ENCODE results near the gene SPAG9. TPM values are rescaled to one million over a fixed set of nuclear protein-coding genes. Genes with fewer than 3 reads are reported as not detected.

Gene SPAG9
- polyA plus RNA-seq, 1 donor from 2014 or later: 201 TPM

DNA sequence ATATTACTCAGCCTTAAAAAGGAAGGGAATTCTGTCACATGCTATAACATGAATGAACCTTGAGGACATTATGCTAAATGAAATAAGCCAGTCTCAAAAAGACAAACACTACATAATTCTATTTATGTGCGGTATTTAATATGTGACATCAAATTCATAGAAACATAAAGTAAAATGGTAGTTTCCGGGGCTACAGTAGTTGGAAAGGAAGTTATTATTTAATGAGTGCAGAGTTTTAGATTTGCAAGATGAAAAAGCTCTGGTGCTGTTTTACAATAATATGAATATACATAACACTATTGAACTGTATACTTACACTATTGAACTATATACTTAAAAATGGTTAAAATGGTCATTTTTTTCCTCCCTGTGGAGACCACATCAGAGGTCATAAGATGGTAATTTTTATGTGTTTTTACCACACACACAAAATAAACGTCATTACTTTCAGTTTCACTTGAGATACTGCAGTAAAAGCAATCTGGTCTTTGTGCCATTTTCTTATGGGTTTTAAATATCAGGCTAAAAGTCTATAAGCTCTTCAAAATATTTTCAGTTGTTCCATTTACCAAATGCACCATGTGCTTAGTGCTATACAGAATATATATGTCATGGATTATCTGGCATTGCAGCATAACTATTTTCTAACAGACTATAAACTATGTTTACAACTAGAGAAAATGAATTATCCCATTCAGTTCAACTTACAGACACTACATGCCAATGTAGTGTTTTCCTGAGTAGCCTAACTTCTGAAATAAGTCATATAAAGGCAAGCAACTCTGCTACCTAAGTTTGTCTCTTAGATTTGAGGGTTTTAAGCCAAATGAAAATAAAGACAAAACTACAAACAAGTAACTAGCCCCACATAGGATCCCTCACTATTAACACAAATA, 90.9 kb downstream of the SPAG9 start:
- Histone ChIP-seq H3K4me2 (ENCODE audit: low read length) (no peak overlapping the region), H2AFZ (ENCODE audit: low read depth, low read length) (no peak overlapping the region), H3K79me2 (replicated peaks; ENCODE audit: insufficient read depth, low read length) (peaks cover 39% of the 10 kb centered on the region), H3K9me2 (ENCODE audit: insufficient read depth, low read length) (no peaks in the 10 kb centered on the region), H3K27ac (ENCODE audit: low read length) (no peak overlapping the region), H3K4me3 (ENCODE audit: low read length) (no peak overlapping the region), H3F3A (ENCODE audit: insufficient read depth, low read length, poor library complexity, severe bottlenecking) (no peaks in the 10 kb centered on the region), H3K9me3 (ENCODE audit: low read length) (no peaks in the 10 kb centered on the region), H3K9ac (ENCODE audit: low read length) (no peak overlapping the region), H3K36me3 (ENCODE audit: insufficient read depth, low read length) (peaks cover 9% of the 10 kb centered on the region), H4K20me1 (ENCODE audit: insufficient read depth) (no peaks in the 10 kb centered on the region), H3K27me3 (ENCODE audit: insufficient read depth, low read depth, low read length) (no peaks in the 10 kb centered on the region)
- no peak for TF ChIP-seq TAF1 (IDR thresholded peaks at IDR 0.05; ENCODE audit: low read depth)
- TF ChIP-seq POLR2AphosphoS5 (IDR thresholded peaks at IDR 0.05): no peak
- TF ChIP-seq, protein P1, sequence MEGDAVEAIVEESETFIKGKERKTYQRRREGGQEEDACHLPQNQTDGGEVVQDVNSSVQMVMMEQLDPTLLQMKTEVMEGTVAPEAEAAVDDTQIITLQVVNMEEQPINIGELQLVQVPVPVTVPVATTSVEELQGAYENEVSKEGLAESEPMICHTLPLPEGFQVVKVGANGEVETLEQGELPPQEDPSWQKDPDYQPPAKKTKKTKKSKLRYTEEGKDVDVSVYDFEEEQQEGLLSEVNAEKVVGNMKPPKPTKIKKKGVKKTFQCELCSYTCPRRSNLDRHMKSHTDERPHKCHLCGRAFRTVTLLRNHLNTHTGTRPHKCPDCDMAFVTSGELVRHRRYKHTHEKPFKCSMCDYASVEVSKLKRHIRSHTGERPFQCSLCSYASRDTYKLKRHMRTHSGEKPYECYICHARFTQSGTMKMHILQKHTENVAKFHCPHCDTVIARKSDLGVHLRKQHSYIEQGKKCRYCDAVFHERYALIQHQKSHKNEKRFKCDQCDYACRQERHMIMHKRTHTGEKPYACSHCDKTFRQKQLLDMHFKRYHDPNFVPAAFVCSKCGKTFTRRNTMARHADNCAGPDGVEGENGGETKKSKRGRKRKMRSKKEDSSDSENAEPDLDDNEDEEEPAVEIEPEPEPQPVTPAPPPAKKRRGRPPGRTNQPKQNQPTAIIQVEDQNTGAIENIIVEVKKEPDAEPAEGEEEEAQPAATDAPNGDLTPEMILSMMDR (IDR thresholded peaks at IDR 0.05; ENCODE audit: poor library complexity, severe bottlenecking): no peak
- no peak for TF ChIP-seq MXI1 (conservative IDR thresholded peaks at IDR 0.05; ENCODE audit: poor library complexity, severe bottlenecking)
- no peak for TF ChIP-seq EP300 (conservative IDR thresholded peaks at IDR 0.05; ENCODE audit: poor library complexity, severe bottlenecking)
- TF ChIP-seq EZH2 (IDR thresholded peaks at IDR 0.05; ENCODE audit: borderline replicate concordance, insufficient read depth, low read length, poor library complexity, severe bottlenecking): no peak
- TF ChIP-seq SMC3 (conservative IDR thresholded peaks at IDR 0.05; ENCODE audit: poor library complexity): no peak

GRCh38 chr17:51029142-51029541, 91.5 kb downstream of the SPAG9 start:
- Histone ChIP-seq H3F3A (ENCODE audit: insufficient read depth, low read length, poor library complexity, severe bottlenecking) (no peaks in the 10 kb centered on the region), H3K4me2 (ENCODE audit: low read length) (no peak overlapping the region), H3K9me3 (ENCODE audit: low read length) (no peaks in the 10 kb centered on the region), H2AFZ (ENCODE audit: low read depth, low read length) (no peak overlapping the region), H3K9ac (ENCODE audit: low read length) (no peak overlapping the region), H3K36me3 (ENCODE audit: insufficient read depth, low read length) (peaks cover 9% of the 10 kb centered on the region), H3K79me2 (replicated peaks; ENCODE audit: insufficient read depth, low read length) (peaks cover 35% of the 10 kb centered on the region), H3K27me3 (ENCODE audit: insufficient read depth, low read depth, low read length) (no peaks in the 10 kb centered on the region), H3K9me2 (ENCODE audit: insufficient read depth, low read length) (no peaks in the 10 kb centered on the region), H3K27ac (ENCODE audit: low read length) (no peak overlapping the region), H4K20me1 (ENCODE audit: insufficient read depth) (no peaks in the 10 kb centered on the region), H3K4me3 (ENCODE audit: low read length) (no peak overlapping the region)
- TF ChIP-seq, protein P2, sequence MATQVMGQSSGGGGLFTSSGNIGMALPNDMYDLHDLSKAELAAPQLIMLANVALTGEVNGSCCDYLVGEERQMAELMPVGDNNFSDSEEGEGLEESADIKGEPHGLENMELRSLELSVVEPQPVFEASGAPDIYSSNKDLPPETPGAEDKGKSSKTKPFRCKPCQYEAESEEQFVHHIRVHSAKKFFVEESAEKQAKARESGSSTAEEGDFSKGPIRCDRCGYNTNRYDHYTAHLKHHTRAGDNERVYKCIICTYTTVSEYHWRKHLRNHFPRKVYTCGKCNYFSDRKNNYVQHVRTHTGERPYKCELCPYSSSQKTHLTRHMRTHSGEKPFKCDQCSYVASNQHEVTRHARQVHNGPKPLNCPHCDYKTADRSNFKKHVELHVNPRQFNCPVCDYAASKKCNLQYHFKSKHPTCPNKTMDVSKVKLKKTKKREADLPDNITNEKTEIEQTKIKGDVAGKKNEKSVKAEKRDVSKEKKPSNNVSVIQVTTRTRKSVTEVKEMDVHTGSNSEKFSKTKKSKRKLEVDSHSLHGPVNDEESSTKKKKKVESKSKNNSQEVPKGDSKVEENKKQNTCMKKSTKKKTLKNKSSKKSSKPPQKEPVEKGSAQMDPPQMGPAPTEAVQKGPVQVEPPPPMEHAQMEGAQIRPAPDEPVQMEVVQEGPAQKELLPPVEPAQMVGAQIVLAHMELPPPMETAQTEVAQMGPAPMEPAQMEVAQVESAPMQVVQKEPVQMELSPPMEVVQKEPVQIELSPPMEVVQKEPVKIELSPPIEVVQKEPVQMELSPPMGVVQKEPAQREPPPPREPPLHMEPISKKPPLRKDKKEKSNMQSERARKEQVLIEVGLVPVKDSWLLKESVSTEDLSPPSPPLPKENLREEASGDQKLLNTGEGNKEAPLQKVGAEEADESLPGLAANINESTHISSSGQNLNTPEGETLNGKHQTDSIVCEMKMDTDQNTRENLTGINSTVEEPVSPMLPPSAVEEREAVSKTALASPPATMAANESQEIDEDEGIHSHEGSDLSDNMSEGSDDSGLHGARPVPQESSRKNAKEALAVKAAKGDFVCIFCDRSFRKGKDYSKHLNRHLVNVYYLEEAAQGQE (IDR thresholded peaks at IDR 0.05; ENCODE audit: borderline replicate concordance): no peak
- TF ChIP-seq EZH2 (IDR thresholded peaks at IDR 0.05; ENCODE audit: borderline replicate concordance, insufficient read depth, low read length, poor library complexity, severe bottlenecking) (no peak), RAD21 (conservative IDR thresholded peaks at IDR 0.05) (no peak), EP300 (conservative IDR thresholded peaks at IDR 0.05; ENCODE audit: poor library complexity, severe bottlenecking) (no peak), MXI1 (conservative IDR thresholded peaks at IDR 0.05; ENCODE audit: poor library complexity, severe bottlenecking) (no peak), SMC3 (conservative IDR thresholded peaks at IDR 0.05; ENCODE audit: poor library complexity) (no peak), TAF1 (IDR thresholded peaks at IDR 0.05; ENCODE audit: low read depth) (no peak), POLR2AphosphoS5 (IDR thresholded peaks at IDR 0.05) (no peak)
- TF ChIP-seq, protein P1 (IDR thresholded peaks at IDR 0.05; ENCODE audit: poor library complexity, severe bottlenecking): no peak

All from neural cell (in vitro differentiated cells).